ENCODE data around the gene VPS35L.

VPS35L gene

GRCh38 chr16:19708296-19709205, 153.0 kb downstream of the VPS35L start:
- H3K9me2 ChIP-seq (replicated peaks; ENCODE audit: control insufficient read depth, low read length): no peaks in the 10 kb centered on the region
- H3K4me1 ChIP-seq (ENCODE audit: control insufficient read depth, low read length): no peaks in the 10 kb centered on the region
- no peaks in the 10 kb centered on the region for H3K9me3 ChIP-seq (ENCODE audit: control insufficient read depth, insufficient read depth, low read length)
- no peak overlapping the region for H3K4me2 ChIP-seq (ENCODE audit: low read length)
- peaks cover 90% of the 10 kb centered on the region for H3K36me3 ChIP-seq (ENCODE audit: control insufficient read depth, low read length)
- no peak overlapping the region for H3K4me3 ChIP-seq (ENCODE audit: low read length)
- no peaks in the 10 kb centered on the region for H3F3A ChIP-seq (ENCODE audit: control insufficient read depth, insufficient read depth)
- no peaks in the 10 kb centered on the region for H3K27me3 ChIP-seq (ENCODE audit: control insufficient read depth, low read length)
- TF ChIP-seq EZH2phosphoT487 (IDR thresholded peaks at IDR 0.05; ENCODE audit: borderline replicate concordance, low read length) (no peak), CTCF (IDR thresholded peaks at IDR 0.05; ENCODE audit: low read depth, low read length, poor library complexity, severe bottlenecking) (no peak)
- H3K79me2 ChIP-seq (ENCODE audit: control insufficient read depth, low read length): peaks cover 23% of the 10 kb centered on the region
- no peaks in the 10 kb centered on the region for H4K20me1 ChIP-seq (ENCODE audit: control insufficient read depth, insufficient read depth, low read depth, low read length)
- no peak overlapping the region for H3K27ac ChIP-seq (ENCODE audit: low read depth, low read length)

- Histone ChIP-seq H3K36me3 (ENCODE audit: control insufficient read depth, low read length) (peaks cover 90% of the 10 kb centered on the region), H3K9me3 (ENCODE audit: control insufficient read depth, insufficient read depth, low read length) (no peaks in the 10 kb centered on the region), H3K79me2 (ENCODE audit: control insufficient read depth, low read length) (peaks cover 31% of the 10 kb centered on the region), H3K4me1 (ENCODE audit: control insufficient read depth, low read length) (no peaks in the 10 kb centered on the region), H3K9me2 (replicated peaks; ENCODE audit: control insufficient read depth, low read length) (no peaks in the 10 kb centered on the region), H3K4me2 (ENCODE audit: low read length) (no peak overlapping the region), H3K27ac (ENCODE audit: low read depth, low read length) (no peak overlapping the region), H3F3A (ENCODE audit: control insufficient read depth, insufficient read depth) (no peaks in the 10 kb centered on the region), H3K27me3 (ENCODE audit: control insufficient read depth, low read length) (no peaks in the 10 kb centered on the region), H3K4me3 (ENCODE audit: low read length) (no peak overlapping the region), H4K20me1 (ENCODE audit: control insufficient read depth, insufficient read depth, low read depth, low read length) (no peaks in the 10 kb centered on the region)
- TF ChIP-seq CTCF (IDR thresholded peaks at IDR 0.05; ENCODE audit: low read depth, low read length, poor library complexity, severe bottlenecking): no peak
- no peak for TF ChIP-seq EZH2phosphoT487 (IDR thresholded peaks at IDR 0.05; ENCODE audit: borderline replicate concordance, low read length)
Observed at GRCh38 chr16:19709381-19710136, 154.1 kb downstream of the VPS35L start.

- H3K4me2 ChIP-seq (ENCODE audit: low read length): no peak overlapping the region
- no peak overlapping the region for H3K4me3 ChIP-seq (ENCODE audit: low read length)
- peaks cover 88% of the 10 kb centered on the region for H3K36me3 ChIP-seq (ENCODE audit: control insufficient read depth, low read length)
- no peaks in the 10 kb centered on the region for H3K9me2 ChIP-seq (replicated peaks; ENCODE audit: control insufficient read depth, low read length)
- no peaks in the 10 kb centered on the region for H3K9me3 ChIP-seq (ENCODE audit: control insufficient read depth, insufficient read depth, low read length)
- no peaks in the 10 kb centered on the region for H4K20me1 ChIP-seq (ENCODE audit: control insufficient read depth, insufficient read depth, low read depth, low read length)
- TF ChIP-seq EZH2phosphoT487 (IDR thresholded peaks at IDR 0.05; ENCODE audit: borderline replicate concordance, low read length) (no peak), CTCF (IDR thresholded peaks at IDR 0.05; ENCODE audit: low read depth, low read length, poor library complexity, severe bottlenecking) (no peak)
- H3K27ac ChIP-seq (ENCODE audit: low read depth, low read length): no peak overlapping the region
- H3K4me1 ChIP-seq (ENCODE audit: control insufficient read depth, low read length): no peaks in the 10 kb centered on the region
- no peaks in the 10 kb centered on the region for H3F3A ChIP-seq (ENCODE audit: control insufficient read depth, insufficient read depth)
- H3K79me2 ChIP-seq (ENCODE audit: control insufficient read depth, low read length): peaks cover 39% of the 10 kb centered on the region
- H3K27me3 ChIP-seq (ENCODE audit: control insufficient read depth, low read length): no peaks in the 10 kb centered on the region
Observed at GRCh38 chr16:19710191-19710908, 154.8 kb downstream of the VPS35L start.

Data from DOHH2 (cell line).